RPMI7951 (cell line): ENCODE measurements around the gene ARHGAP10. TPM values are rescaled to one million over a fixed set of nuclear protein-coding genes. Genes with fewer than 3 reads are reported as not detected.
A peak's percentile ranks its signal among the peaks of the same experiment; 100 is the strongest.

Source experiments
- DNase-seq: peaks from one replicate; pipeline ENCODE4 v3.0.0-alpha.2; 2012; ENCODE audit warnings: low read depth
- total RNA-seq: library from RNA; depleted of rRNA; stranded (reverse); fragments of >200 nt; shearing (Covaris generic); gene quantifications from 2 replicates; pipeline ENCODE4 v1.2.3, GENCODE V29; 2014

ARHGAP10 gene
- total RNA-seq, 1 experiment from 2014 or later, result 16.9 TPM

GRCh38 chr4:148092316-148093014, 360.6 kb downstream of the ARHGAP10 start:
- DNase-seq, result no peak

- no peak for DNase-seq
Observed at GRCh38 chr4:148093065-148093464, 361.2 kb downstream of the ARHGAP10 start.

- DNase-seq, result no peak
Observed at GRCh38 chr4:148094149-148094548, 362.3 kb downstream of the ARHGAP10 start.

DNA sequence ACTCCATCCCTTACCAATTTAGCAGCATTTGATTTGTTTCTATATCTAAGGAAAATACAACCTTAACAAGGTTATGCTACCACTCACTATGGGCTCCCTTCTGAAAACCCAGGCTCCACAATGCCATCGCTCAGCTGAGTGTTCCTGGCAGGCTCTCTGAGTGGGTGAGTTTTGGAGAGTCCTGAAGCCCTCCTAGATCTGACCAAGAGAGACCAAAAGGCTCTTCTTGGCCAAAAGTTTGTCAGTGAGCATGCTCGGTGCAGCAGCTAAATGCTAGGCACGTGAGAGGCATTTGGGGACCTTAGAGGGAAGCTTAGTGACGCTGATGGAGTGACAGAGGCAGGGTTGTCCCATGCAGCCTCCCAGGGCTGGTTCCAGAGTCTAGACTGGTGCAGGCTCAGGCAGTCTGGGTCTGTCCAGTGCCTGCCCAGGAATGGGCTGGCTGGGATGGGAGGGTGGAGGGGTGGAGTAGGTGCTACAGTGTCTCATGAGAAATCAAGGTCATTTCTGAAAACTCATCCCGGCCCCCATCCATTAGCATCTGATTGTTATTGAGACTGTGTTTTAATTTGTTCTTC, 363.5 kb downstream of the ARHGAP10 start:
- no peak for DNase-seq

GRCh38 chr4:148097801-148098200, 365.9 kb downstream of the ARHGAP10 start:
- no peak for DNase-seq

GRCh38 chr4:148101235-148101634, 369.3 kb downstream of the ARHGAP10 start:
- no peak for DNase-seq

DNA sequence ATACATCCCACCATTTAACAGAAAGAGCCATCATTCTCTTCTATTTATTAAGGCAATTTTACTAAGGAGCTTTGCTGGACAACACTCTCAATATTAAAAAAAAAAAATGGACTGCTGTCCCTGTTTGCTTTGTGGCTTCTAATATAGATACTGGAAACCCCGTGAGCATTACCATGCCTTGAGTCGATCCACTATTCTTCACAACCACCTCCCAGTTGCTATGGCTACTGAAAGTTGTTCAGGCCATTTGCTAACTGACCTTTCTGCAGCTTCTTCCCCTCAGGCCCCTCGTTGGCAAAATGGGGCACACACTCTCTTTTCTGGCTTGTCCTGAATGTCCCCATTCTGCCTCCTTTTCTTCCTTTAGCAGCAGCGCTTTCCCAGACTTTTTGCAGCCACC, 369.9 kb downstream of the ARHGAP10 start:
- DNase-seq, result no peak

DNA sequence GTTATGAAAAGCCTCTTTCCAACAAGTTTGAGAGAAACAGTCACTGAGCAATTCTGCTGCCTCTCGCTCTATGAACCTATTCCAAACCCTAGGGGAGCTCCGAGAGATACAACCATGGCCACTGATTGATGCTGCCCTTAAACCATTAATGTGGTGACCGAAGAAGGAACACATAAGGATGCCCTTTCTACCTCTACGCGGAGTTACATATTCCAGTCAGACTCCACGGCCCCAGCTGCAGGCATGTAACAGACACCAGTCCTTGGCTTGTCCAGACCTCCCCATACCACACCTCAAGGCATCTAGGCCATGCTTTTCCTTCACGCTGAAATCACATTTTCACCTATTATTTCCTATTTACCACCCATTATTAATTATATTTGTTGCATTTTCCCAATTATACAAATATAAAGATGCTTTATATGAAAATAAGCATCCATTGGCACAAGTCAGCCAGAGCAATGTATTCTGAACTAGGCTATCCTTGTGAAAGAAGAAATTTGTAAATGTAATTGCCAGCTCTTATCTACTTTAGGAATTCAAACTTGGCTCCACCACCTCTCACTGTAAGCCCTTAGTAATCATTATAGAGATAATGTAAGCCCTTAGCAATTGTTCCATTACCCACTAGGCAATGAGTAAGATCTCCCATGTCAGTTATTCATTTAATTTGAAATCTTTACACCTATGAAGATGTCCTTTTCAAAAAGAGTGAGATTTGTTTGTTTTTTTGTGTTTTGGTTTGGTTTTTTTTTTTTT, 371.9 kb downstream of the ARHGAP10 start:
- no peak for DNase-seq

DNA sequence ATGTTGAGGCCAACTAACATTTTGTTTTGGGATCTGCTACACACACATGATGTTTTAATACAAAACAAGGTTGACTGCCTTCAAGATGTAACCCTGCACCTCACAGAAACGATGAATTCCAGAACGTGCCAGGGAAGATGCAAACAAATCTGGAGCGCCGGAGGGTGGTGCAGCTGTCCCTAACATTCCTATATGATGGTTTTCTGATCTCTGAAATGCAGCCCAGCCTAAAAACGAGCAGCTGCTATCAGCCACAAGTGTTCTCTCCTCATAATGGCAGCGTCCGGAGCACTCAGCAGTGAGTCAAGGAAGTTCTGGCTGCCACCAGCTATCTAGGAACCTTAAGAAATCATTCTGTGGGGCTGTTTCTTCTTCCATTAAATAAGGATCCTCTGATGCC, 376.9 kb downstream of the ARHGAP10 start:
- DNase-seq, result no peak

GRCh38 chr4:148109216-148109615, 377.3 kb downstream of the ARHGAP10 start:
- no peak for DNase-seq

- DNase-seq, result no peak
Observed at GRCh38 chr4:148110169-148110568, 378.3 kb downstream of the ARHGAP10 start.

GRCh38 chr4:148112231-148112982, 380.5 kb downstream of the ARHGAP10 start:
- peak; percentile 33 for DNase-seq

DNA sequence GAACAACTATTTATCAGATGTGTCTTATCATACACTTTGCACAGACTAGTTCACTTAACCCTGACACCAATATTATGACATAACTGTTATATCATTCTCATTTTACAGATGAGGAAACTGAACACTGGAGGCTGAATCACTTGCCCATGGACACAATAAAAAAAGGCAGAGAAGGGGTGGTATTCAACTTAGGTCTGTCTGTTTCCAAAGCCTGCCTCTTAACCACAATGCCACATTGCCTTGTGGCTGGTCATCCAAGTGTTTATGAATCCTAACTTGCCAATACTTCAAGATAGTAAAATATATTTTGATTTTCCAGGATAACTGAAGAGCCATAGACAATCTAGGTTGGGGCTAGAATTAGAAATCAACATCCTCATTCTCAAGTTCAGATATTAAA, 382.5 kb downstream of the ARHGAP10 start:
- DNase-seq, result no peak

DNA sequence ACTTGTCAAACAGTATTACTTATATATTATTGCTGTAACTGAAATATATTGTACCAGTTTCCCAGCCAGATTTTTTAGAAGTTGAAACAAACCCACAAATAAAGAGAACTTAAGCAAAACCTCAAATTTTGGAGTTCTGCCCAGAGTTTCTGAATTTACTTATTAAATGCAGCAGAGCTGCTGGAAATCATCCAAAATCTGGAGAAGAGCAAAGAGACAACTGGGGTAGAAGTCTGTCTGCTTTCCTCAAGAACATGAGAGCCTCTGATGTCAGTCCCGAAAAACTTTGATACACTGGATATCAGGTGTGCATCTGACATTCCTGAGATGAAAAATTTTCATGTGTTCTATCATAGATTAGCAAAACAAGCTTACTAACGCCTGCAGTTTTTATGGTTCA, 384.4 kb downstream of the ARHGAP10 start:
- DNase-seq, result peak; percentile 35

DNA sequence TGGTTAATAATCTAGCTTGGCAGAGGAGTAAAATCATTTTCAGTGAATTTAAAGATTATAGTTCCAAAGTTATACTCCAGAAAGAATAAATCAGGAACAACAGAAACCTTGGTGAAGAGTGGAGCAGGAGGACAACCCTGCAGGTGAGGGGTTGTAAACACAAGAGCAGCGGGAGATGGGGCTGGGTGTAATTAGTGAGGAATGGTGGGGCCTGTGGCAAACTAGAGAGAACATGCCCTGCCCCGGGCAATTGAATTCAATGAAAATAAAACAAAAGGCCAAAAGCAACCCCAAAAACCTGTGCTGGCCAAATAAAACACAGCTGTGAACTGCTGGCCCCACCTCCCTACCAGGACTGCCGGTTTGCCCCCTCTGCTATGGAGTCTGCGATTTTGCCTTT, 385.1 kb downstream of the ARHGAP10 start:
- DNase-seq, result no peak

GRCh38 chr4:148118179-148118578, 386.3 kb downstream of the ARHGAP10 start:
- no peak for DNase-seq

- no peak for DNase-seq
Observed at GRCh38 chr4:148118633-148119032, 386.7 kb downstream of the ARHGAP10 start.

DNA sequence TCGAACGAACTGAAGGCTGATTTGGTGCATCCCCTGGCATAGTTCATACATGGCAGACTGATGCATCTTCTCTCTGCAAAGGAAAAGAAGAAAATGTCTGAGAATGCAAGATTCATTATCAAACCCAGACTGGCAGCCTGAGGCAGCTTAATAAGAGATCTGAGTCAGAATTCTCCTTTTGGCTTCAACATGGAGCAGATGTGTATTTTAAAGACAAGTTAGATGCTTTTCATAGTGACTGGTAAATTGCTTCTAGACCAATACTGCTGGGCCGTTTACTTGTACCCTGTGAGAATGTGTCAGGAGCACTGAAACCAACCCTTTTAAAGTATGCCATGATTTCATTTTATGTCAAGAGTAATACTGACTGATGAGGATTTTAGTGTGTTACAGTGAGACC, 388.3 kb downstream of the ARHGAP10 start:
- DNase-seq, result no peak
